GM13976 (cell line): ENCODE data around the gene RNF7.

Source experiments
- DNase-seq: peaks from one replicate; pipeline ENCODE4 v3.0.0; 2012; ENCODE audit warnings: low spot score
- CTCF ChIP-seq: IDR thresholded peaks from 2 replicates; pipeline ENCODE4 v1.5.1; 2012; ENCODE audit warnings: borderline replicate concordance, mild to moderate bottlenecking; ENCODE audit not compliant: insufficient read depth; ENCODE audit errors: extremely low read depth, missing control alignments, control extremely low read depth
- in situ Hi-C: fragments of 300-500 bp; cut with MboI; formaldehyde crosslinking; loops from one replicate; pipeline ENCODE4 v1.12.0; 2022; ENCODE audit warnings: low sequenced_read_pairs, mixed read lengths, inconsistent platforms; ENCODE audit not compliant: unreplicated experiment

RNF7 gene

DNA sequence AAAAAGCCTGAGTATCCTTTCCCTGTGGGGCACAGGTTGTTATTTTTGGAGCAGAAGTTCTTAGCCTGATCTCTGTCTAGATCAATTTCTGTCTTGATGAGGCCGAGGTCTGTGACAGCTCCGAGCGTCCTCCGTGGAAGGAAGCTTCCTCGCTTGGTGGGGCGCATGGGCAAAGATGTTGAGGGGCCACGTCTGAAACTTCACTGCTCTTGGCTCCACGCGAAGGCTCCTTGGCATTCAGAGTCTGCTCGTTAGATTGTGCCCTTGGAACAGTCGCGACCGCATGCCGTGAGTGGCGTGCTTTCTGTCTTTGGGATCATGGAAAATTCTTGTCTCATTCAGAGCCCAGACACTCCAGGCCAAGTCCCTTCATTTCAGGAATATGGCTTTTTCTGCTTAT lies 38.8 kb downstream of the RNF7 start:
- TF ChIP-seq CTCF, result no peak
- in situ Hi-C loops, result no loop called here
- DNase-seq, result no peak

GRCh38 chr3:141777957-141778813 lies 40.1 kb downstream of the RNF7 start:
- TF ChIP-seq CTCF, result no peak
- in situ Hi-C loops, result no loop called here

DNA sequence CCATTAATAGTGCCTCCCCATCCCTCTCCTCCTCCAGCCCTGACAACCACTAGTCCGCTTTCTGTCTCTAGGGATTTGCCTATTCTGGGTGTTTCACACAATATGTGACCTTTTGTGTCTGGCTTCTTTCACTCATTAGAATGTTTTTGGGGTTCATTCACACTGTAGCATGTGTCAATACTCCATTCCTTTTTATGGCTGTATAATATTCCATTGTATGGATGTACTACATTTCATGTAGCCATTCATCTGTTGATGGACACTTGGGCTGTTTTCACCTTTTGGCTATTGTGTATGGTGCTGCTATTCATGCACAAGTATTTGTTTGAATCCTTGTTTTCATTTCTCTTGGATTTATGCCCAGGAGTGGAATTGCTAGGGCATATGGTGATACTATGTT lies 41.6 kb downstream of the RNF7 start:
- in situ Hi-C loops, result no loop called here

More at GRCh38 chr3:141777957-141778813, 40.1 kb downstream of the RNF7 start:
- no peak for DNase-seq

GRCh38 chr3:141782386-141782932 lies 44.4 kb downstream of the RNF7 start:
- in situ Hi-C loops, result no loop called here
- no peak for TF ChIP-seq CTCF
- DNase-seq, result no peak

More for the DNA sequence above, 41.6 kb downstream of the RNF7 start:
- DNase-seq, result no peak
- no peak for TF ChIP-seq CTCF

DNA sequence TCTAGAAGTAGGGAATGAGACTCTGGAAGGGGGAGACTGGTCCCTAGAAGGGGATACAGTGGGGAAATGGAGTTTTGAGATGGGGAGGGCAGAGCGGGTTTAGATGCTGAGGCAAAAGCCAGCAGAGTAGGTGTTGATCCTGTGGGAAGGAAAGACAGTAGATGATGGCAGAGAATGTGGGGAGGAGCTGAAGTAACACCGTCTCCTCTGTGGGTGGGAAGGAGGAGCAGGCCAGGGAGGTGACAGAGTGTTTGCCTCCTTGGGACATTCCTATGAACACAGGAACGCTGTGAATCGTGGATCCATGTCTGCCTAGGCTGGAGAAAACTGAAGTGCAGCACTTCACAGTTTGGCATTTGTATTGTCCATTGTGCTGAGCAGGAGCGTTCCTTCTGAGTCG lies 45.5 kb downstream of the RNF7 start:
- DNase-seq, result no peak
- in situ Hi-C loops, result no loop called here
- no peak for TF ChIP-seq CTCF

- DNase-seq, result no peak
- TF ChIP-seq CTCF, result no peak
- in situ Hi-C loops, result no loop called here
Observed at GRCh38 chr3:141784096-141784495, 46.0 kb downstream of the RNF7 start.
